ENCODE measurements around the gene PLCB1. TPM values are rescaled to one million over a fixed set of nuclear protein-coding genes. Genes with fewer than 3 reads are reported as not detected.

PLCB1 gene
- total RNA-seq, 1 experiment from 2014 or later = not detected

- no peak for TF ChIP-seq CTCF (conservative IDR thresholded peaks at IDR 0.05)
- TF ChIP-seq EZH2 (IDR thresholded peaks at IDR 0.05; ENCODE audit: low read depth) = no peak
- BruUV-seq (replicated peaks) = no TSS peak
- intact Hi-C loops (cut with micrococcal nuclease; ENCODE audit: unreplicated experiment) = no loop called here
- no peaks in the 10 kb centered on the region for H4K20me1 ChIP-seq (ENCODE audit: insufficient read depth)
- no peaks in the 10 kb centered on the region for H3K79me2 ChIP-seq (ENCODE audit: low read depth)
- no peaks in the 10 kb centered on the region for H3K36me3 ChIP-seq (ENCODE audit: low read depth)
- no peak overlapping the region for H3K4me2 ChIP-seq
- no peak overlapping the region for H3K27ac ChIP-seq
- no peak for DNase-seq
- H3K4me3 ChIP-seq = no peak overlapping the region
- peaks cover 10% of the 10 kb centered on the region; the same call in 1 of the 2 replicates for H3K27me3 ChIP-seq (ENCODE audit: insufficient read depth, low read depth)
- no peaks in the 10 kb centered on the region for H3K9me2 ChIP-seq (ENCODE audit: insufficient read depth)
- POLR2A ChIA-PET (ENCODE audit: unreplicated experiment) = no interaction called here
- H3K4me1 ChIP-seq (replicated peaks; ENCODE audit: insufficient read depth) = no peaks in the 10 kb centered on the region
- CTCF ChIA-PET = no interaction called here
- H3K9me3 ChIP-seq (ENCODE audit: insufficient read depth, low read depth) = no peaks in the 10 kb centered on the region
- no peak overlapping the region for H2AFZ ChIP-seq
- H3F3A ChIP-seq (ENCODE audit: insufficient read depth, low read depth) = no peaks in the 10 kb centered on the region
Measured at GRCh38 chr20:8795404-8795803, 663.3 kb downstream of the PLCB1 start.

GRCh38 chr20:8796088-8796660 is 664.1 kb downstream of the PLCB1 start:
- Histone ChIP-seq H3K4me1 (replicated peaks; ENCODE audit: insufficient read depth) (no peaks in the 10 kb centered on the region), H3K27me3 (ENCODE audit: insufficient read depth, low read depth) (peaks cover 10% of the 10 kb centered on the region; the same call in 1 of the 2 replicates), H3F3A (ENCODE audit: insufficient read depth, low read depth) (no peaks in the 10 kb centered on the region), H3K36me3 (ENCODE audit: low read depth) (no peaks in the 10 kb centered on the region), H4K20me1 (ENCODE audit: insufficient read depth) (no peaks in the 10 kb centered on the region), H3K9me2 (ENCODE audit: insufficient read depth) (no peaks in the 10 kb centered on the region), H2AFZ (no peak overlapping the region), H3K9me3 (ENCODE audit: insufficient read depth, low read depth) (no peaks in the 10 kb centered on the region), H3K4me2 (no peak overlapping the region), H3K27ac (no peak overlapping the region), H3K79me2 (ENCODE audit: low read depth) (no peaks in the 10 kb centered on the region), H3K4me3 (no peak overlapping the region)
- no peak for DNase-seq
- ChIA-PET CTCF (no interaction called here), POLR2A (ENCODE audit: unreplicated experiment) (no interaction called here)
- intact Hi-C loops (cut with micrococcal nuclease; ENCODE audit: unreplicated experiment) = no loop called here
- TF ChIP-seq EZH2 (IDR thresholded peaks at IDR 0.05; ENCODE audit: low read depth) (no peak), CTCF (conservative IDR thresholded peaks at IDR 0.05) (no peak)
- BruUV-seq (replicated peaks) = no TSS peak

GRCh38 chr20:8798505-8798904 is 666.4 kb downstream of the PLCB1 start:
- H3K4me1 ChIP-seq (replicated peaks; ENCODE audit: insufficient read depth) = no peaks in the 10 kb centered on the region
- TF ChIP-seq CTCF (conservative IDR thresholded peaks at IDR 0.05) (no peak), EZH2 (IDR thresholded peaks at IDR 0.05; ENCODE audit: low read depth) (no peak)

More at GRCh38 chr20:8798505-8798904, 666.4 kb downstream of the PLCB1 start:
- ChIA-PET POLR2A (ENCODE audit: unreplicated experiment) (no interaction called here), CTCF (no interaction called here)
- no peaks in the 10 kb centered on the region for H3K9me3 ChIP-seq (ENCODE audit: insufficient read depth, low read depth)
- no peak overlapping the region for H3K4me3 ChIP-seq
- H3K79me2 ChIP-seq (ENCODE audit: low read depth) = no peaks in the 10 kb centered on the region
- no TSS peak for BruUV-seq (replicated peaks)
- H3K4me2 ChIP-seq = no peak overlapping the region
- no peaks in the 10 kb centered on the region for H3K36me3 ChIP-seq (ENCODE audit: low read depth)
- no peak overlapping the region for H3K27ac ChIP-seq
- intact Hi-C loops (cut with micrococcal nuclease; ENCODE audit: unreplicated experiment) = no loop called here
- no peaks in the 10 kb centered on the region for H3F3A ChIP-seq (ENCODE audit: insufficient read depth, low read depth)
- DNase-seq = no peak
- H4K20me1 ChIP-seq (ENCODE audit: insufficient read depth) = no peaks in the 10 kb centered on the region
- H3K27me3 ChIP-seq (ENCODE audit: insufficient read depth, low read depth) = 0 out of 2 replicates have a peak, but pooled peaks cover 7% of the 10 kb centered on the region
- no peak overlapping the region for H2AFZ ChIP-seq
- H3K9me2 ChIP-seq (ENCODE audit: insufficient read depth) = no peaks in the 10 kb centered on the region

Data from PC-9 (cell line).